ENCODE results near the gene PPM1H.

The PPM1H gene

GRCh38 chr12:62925680-62926079 is 9.3 kb downstream of the PPM1H start:
- 0 out of 2 replicates have a peak, but pooled peaks cover 2% of the 10 kb centered on the region for H3K27me3 ChIP-seq (ENCODE audit: insufficient read depth, low read length)
- H3K79me2 ChIP-seq (ENCODE audit: insufficient read depth, low read length) = no peaks in the 10 kb centered on the region
- H3K27ac ChIP-seq (ENCODE audit: low read depth, low read length, poor library complexity, severe bottlenecking) = no peak overlapping the region
- TF ChIP-seq, protein P1, sequence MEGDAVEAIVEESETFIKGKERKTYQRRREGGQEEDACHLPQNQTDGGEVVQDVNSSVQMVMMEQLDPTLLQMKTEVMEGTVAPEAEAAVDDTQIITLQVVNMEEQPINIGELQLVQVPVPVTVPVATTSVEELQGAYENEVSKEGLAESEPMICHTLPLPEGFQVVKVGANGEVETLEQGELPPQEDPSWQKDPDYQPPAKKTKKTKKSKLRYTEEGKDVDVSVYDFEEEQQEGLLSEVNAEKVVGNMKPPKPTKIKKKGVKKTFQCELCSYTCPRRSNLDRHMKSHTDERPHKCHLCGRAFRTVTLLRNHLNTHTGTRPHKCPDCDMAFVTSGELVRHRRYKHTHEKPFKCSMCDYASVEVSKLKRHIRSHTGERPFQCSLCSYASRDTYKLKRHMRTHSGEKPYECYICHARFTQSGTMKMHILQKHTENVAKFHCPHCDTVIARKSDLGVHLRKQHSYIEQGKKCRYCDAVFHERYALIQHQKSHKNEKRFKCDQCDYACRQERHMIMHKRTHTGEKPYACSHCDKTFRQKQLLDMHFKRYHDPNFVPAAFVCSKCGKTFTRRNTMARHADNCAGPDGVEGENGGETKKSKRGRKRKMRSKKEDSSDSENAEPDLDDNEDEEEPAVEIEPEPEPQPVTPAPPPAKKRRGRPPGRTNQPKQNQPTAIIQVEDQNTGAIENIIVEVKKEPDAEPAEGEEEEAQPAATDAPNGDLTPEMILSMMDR (IDR thresholded peaks at IDR 0.05; ENCODE audit: low read length) = no peak
- TF ChIP-seq EZH2 (IDR thresholded peaks at IDR 0.05; ENCODE audit: borderline replicate concordance, low read length) = no peak
- H3K4me3 ChIP-seq (ENCODE audit: low read depth, low read length, poor library complexity, severe bottlenecking) = no peak overlapping the region
- H3K4me1 ChIP-seq (ENCODE audit: insufficient read depth, low read length, severe bottlenecking) = no peaks in the 10 kb centered on the region
- H3F3A ChIP-seq (ENCODE audit: insufficient read depth, low read length) = no peaks in the 10 kb centered on the region
- H4K20me1 ChIP-seq (ENCODE audit: insufficient read depth, low read length) = no peaks in the 10 kb centered on the region
- H3K36me3 ChIP-seq (ENCODE audit: insufficient read depth, low read length) = no peaks in the 10 kb centered on the region
- H3K9ac ChIP-seq (ENCODE audit: low read length) = no peak overlapping the region
- no peaks in the 10 kb centered on the region for H3K9me3 ChIP-seq (ENCODE audit: low read length)
- no peak overlapping the region for H3K4me2 ChIP-seq (ENCODE audit: low read length)
- H3K9me2 ChIP-seq (ENCODE audit: low read depth, low read length) = no peaks in the 10 kb centered on the region
- H2AFZ ChIP-seq (ENCODE audit: low read length) = no peak overlapping the region

- no peaks in the 10 kb centered on the region for H3K36me3 ChIP-seq (ENCODE audit: insufficient read depth, low read length)
- H3K4me2 ChIP-seq (ENCODE audit: low read length) = no peak overlapping the region
- no peak overlapping the region for H3K27ac ChIP-seq (ENCODE audit: low read depth, low read length, poor library complexity, severe bottlenecking)
- no peak overlapping the region for H3K4me3 ChIP-seq (ENCODE audit: low read depth, low read length, poor library complexity, severe bottlenecking)
- no peaks in the 10 kb centered on the region for H3F3A ChIP-seq (ENCODE audit: insufficient read depth, low read length)
- H3K4me1 ChIP-seq (ENCODE audit: insufficient read depth, low read length, severe bottlenecking) = no peaks in the 10 kb centered on the region
- no peak overlapping the region for H3K9ac ChIP-seq (ENCODE audit: low read length)
- no peaks in the 10 kb centered on the region for H3K79me2 ChIP-seq (ENCODE audit: insufficient read depth, low read length)
- H3K27me3 ChIP-seq (ENCODE audit: insufficient read depth, low read length) = 0 out of 2 replicates have a peak, but pooled peaks cover 2% of the 10 kb centered on the region
- H4K20me1 ChIP-seq (ENCODE audit: insufficient read depth, low read length) = no peaks in the 10 kb centered on the region
- no peak overlapping the region for H2AFZ ChIP-seq (ENCODE audit: low read length)
- TF ChIP-seq EZH2 (IDR thresholded peaks at IDR 0.05; ENCODE audit: borderline replicate concordance, low read length) = no peak
- no peaks in the 10 kb centered on the region for H3K9me2 ChIP-seq (ENCODE audit: low read depth, low read length)
- H3K9me3 ChIP-seq (ENCODE audit: low read length) = no peaks in the 10 kb centered on the region
Measured at GRCh38 chr12:62924084-62924483, 10.9 kb downstream of the PPM1H start.

- no peak overlapping the region for H3K9ac ChIP-seq (ENCODE audit: low read length)
- no peaks in the 10 kb centered on the region for H3K4me1 ChIP-seq (ENCODE audit: insufficient read depth, low read length, severe bottlenecking)
- no peaks in the 10 kb centered on the region for H3K36me3 ChIP-seq (ENCODE audit: insufficient read depth, low read length)
- H4K20me1 ChIP-seq (ENCODE audit: insufficient read depth, low read length) = no peaks in the 10 kb centered on the region
- no peaks in the 10 kb centered on the region for H3K79me2 ChIP-seq (ENCODE audit: insufficient read depth, low read length)
- no peaks in the 10 kb centered on the region for H3F3A ChIP-seq (ENCODE audit: insufficient read depth, low read length)
- H3K9me3 ChIP-seq (ENCODE audit: low read length) = no peaks in the 10 kb centered on the region
- H3K4me3 ChIP-seq (ENCODE audit: low read depth, low read length, poor library complexity, severe bottlenecking) = no peak overlapping the region
- H3K4me2 ChIP-seq (ENCODE audit: low read length) = no peak overlapping the region
- no peaks in the 10 kb centered on the region for H3K9me2 ChIP-seq (ENCODE audit: low read depth, low read length)
- no peak overlapping the region for H2AFZ ChIP-seq (ENCODE audit: low read length)
- no peak overlapping the region for H3K27ac ChIP-seq (ENCODE audit: low read depth, low read length, poor library complexity, severe bottlenecking)
- TF ChIP-seq EZH2 (IDR thresholded peaks at IDR 0.05; ENCODE audit: borderline replicate concordance, low read length) = no peak
- TF ChIP-seq, protein P1 (IDR thresholded peaks at IDR 0.05; ENCODE audit: low read length) = no peak
- 0 out of 2 replicates have a peak, but pooled peaks cover 2% of the 10 kb centered on the region for H3K27me3 ChIP-seq (ENCODE audit: insufficient read depth, low read length)
Measured at GRCh38 chr12:62922539-62922938, 12.4 kb downstream of the PPM1H start.

- Histone ChIP-seq H3K9me2 (ENCODE audit: low read depth, low read length) (no peaks in the 10 kb centered on the region), H3K4me1 (ENCODE audit: insufficient read depth, low read length, severe bottlenecking) (no peaks in the 10 kb centered on the region), H3K36me3 (ENCODE audit: insufficient read depth, low read length) (no peaks in the 10 kb centered on the region), H3K27ac (ENCODE audit: low read depth, low read length, poor library complexity, severe bottlenecking) (no peak overlapping the region), H3K27me3 (ENCODE audit: insufficient read depth, low read length) (0 out of 2 replicates have a peak, but pooled peaks cover 2% of the 10 kb centered on the region), H3K79me2 (ENCODE audit: insufficient read depth, low read length) (no peaks in the 10 kb centered on the region), H3K9me3 (ENCODE audit: low read length) (no peaks in the 10 kb centered on the region), H3F3A (ENCODE audit: insufficient read depth, low read length) (no peaks in the 10 kb centered on the region), H3K4me2 (ENCODE audit: low read length) (no peak overlapping the region), H3K9ac (ENCODE audit: low read length) (no peak overlapping the region), H2AFZ (ENCODE audit: low read length) (no peak overlapping the region), H3K4me3 (ENCODE audit: low read depth, low read length, poor library complexity, severe bottlenecking) (no peak overlapping the region), H4K20me1 (ENCODE audit: insufficient read depth, low read length) (no peaks in the 10 kb centered on the region)
- TF ChIP-seq, protein P1 (IDR thresholded peaks at IDR 0.05; ENCODE audit: low read length) = no peak
- no peak for TF ChIP-seq EZH2 (IDR thresholded peaks at IDR 0.05; ENCODE audit: borderline replicate concordance, low read length)
Measured at GRCh38 chr12:62919838-62920237, 15.1 kb downstream of the PPM1H start.

All from OCI-LY1 (cell line).